HCT116 (cell line): ENCODE results near the gene ICOSLG. TPM values are rescaled to one million over a fixed set of nuclear protein-coding genes. Genes with fewer than 3 reads are reported as not detected.
"Not testable (repeated sequence)": the region's sequence is repeated elsewhere in the genome, so short reads cannot be mapped to it uniquely, and the experiment has no call there.

Experiments used
- ATAC-seq: fragments of 200-7000 bp; cut with Tn5 transposase; 2 replicates; pipeline ENCODE4 v1.9.1; 2020; ENCODE audit warnings: mild to moderate bottlenecking, moderate library complexity
- BruUV-seq: library from RNA; stranded (reverse); fragments of 400-500 nt; replicated peaks from 2 replicates; lab custom pipeline; 2021; lab: Mats Ljungman, UMichigan
- CTCF ChIA-PET: fragments of 300-600 bp; sonication (Branson Sonifier 250); formaldehyde crosslinking; loops from one replicate; lab custom pipeline; 2021; ENCODE audit warnings: antibody characterized with exemption; lab: Charles Lee
- POLR2A ChIA-PET: fragments of 300-600, 350-600 bp; sonication (Branson Sonifier 250); formaldehyde crosslinking; loops from one replicate; lab custom pipeline; 2021; ENCODE audit warnings: antibody characterized with exemption; lab: Charles Lee
- RAD21 ChIA-PET, 2 experiments: fragments of 300-600 bp; sonication (Branson Sonifier 250); formaldehyde crosslinking; loops; one replicate each; lab custom pipeline; 2023; ENCODE audit warnings: low total read pairs in 2 of 2; ENCODE audit not compliant: uncharacterized antibody in 2 of 2, unreplicated experiment in 2 of 2, low non-redundant PET in 1 of 2; lab: Charles Lee
- DNase-seq: peaks from one replicate; pipeline ENCODE4 v3.0.0-alpha.2; 2010; ENCODE audit warnings: low read depth, low spot score
- H2AFZ ChIP-seq: fragments of 200-600 bp; shearing (Covaris generic), sonication (generic); 2 replicates; pipeline ENCODE4 v1.6.1; 2017; ENCODE audit warnings: low read depth, mixed run types, mixed read lengths, antibody characterized with exemption, low read length; ENCODE audit not compliant: poor library complexity, severe bottlenecking
- H3K27ac ChIP-seq: 2 replicates; pipeline ENCODE4 v1.5.1; 2012; ENCODE audit warnings: low read depth, low read length
- H3K27me3 ChIP-seq: fragments of 200-600 bp; sonication (generic); 2 replicates; pipeline ENCODE4 v1.6.1; 2016; ENCODE audit warnings: mixed run types, low read length, mixed read lengths; ENCODE audit not compliant: insufficient read depth
- H3K36me3 ChIP-seq, 2 experiments: fragments of 200-500 bp in 1 of 2; fragments of 200-600 bp in 1 of 2; sonication (Bioruptor generic) in 1 of 2; sonication (generic) in 1 of 2; 2 replicates each; pipeline versions ENCODE4 v1.5.1 to v1.6.1; 2014 to 2016; ENCODE audit warnings: low read length in 2 of 2, inconsistent platforms in 1 of 2, mixed read lengths in 1 of 2, mixed run types in 1 of 2; ENCODE audit not compliant: insufficient read depth in 2 of 2, control insufficient read depth in 1 of 2
- H3K4me1 ChIP-seq, 2 experiments: fragments of 200-600 bp in 1 of 2; sonication (generic) in 1 of 2; 2 replicates each; pipeline versions ENCODE4 v1.5.1 to v1.6.1; 2012 to 2017; ENCODE audit warnings: low read length in 2 of 2, inconsistent platforms in 1 of 2, mild to moderate bottlenecking in 1 of 2, mixed read lengths in 1 of 2, mixed run types in 1 of 2, moderate library complexity in 1 of 2; ENCODE audit not compliant: insufficient read depth in 2 of 2, control insufficient read depth in 1 of 2
- H3K4me2 ChIP-seq: fragments of 200-600 bp; sonication (generic); 2 replicates; pipeline ENCODE4 v1.6.1; 2017; ENCODE audit warnings: mixed run types, low read length, mixed read lengths
- H3K4me3 ChIP-seq, 2 experiments: fragments of 200-600 bp in 1 of 2; sonication (generic) in 1 of 2; replicated peaks in 1 of 2; 2 replicates each; pipeline ENCODE4 v1.5.1; 2011 to 2016; ENCODE audit warnings: low read length in 2 of 2, control low read depth in 1 of 2, low read depth in 1 of 2, mild to moderate bottlenecking in 1 of 2, mixed read lengths in 1 of 2, mixed run types in 1 of 2
- H3K79me2 ChIP-seq: fragments of 200-600 bp; sonication (generic); 2 replicates; pipeline ENCODE4 v1.6.1; 2017; ENCODE audit warnings: mild to moderate bottlenecking, mixed run types, low read length, moderate library complexity, mixed read lengths; ENCODE audit not compliant: insufficient read depth
- H3K9ac ChIP-seq: fragments of 200-600 bp; sonication (generic); 2 replicates; pipeline ENCODE4 v1.6.1; 2016; ENCODE audit warnings: low read length, mixed read lengths
- H3K9me2 ChIP-seq: fragments of 200-600 bp; sonication (generic), shearing (Covaris generic); 2 replicates; pipeline ENCODE4 v1.6.1; 2017; ENCODE audit warnings: mixed run types, mild to moderate bottlenecking, moderate library complexity; ENCODE audit not compliant: insufficient read depth
- H3K9me3 ChIP-seq, 2 experiments: fragments of 200-500 bp in 1 of 2; fragments of 200-600 bp in 1 of 2; sonication (Bioruptor generic) in 1 of 2; sonication (generic) in 1 of 2; 2 replicates each; pipeline ENCODE4 v1.6.1; 2014 to 2017; ENCODE audit warnings: low read length in 2 of 2, mixed read lengths in 2 of 2, inconsistent platforms in 1 of 2, low read depth in 1 of 2, mild to moderate bottlenecking in 1 of 2, mixed run types in 1 of 2, moderate library complexity in 1 of 2; ENCODE audit not compliant: control insufficient read depth in 1 of 2, insufficient read depth in 1 of 2
- H4K20me1 ChIP-seq: fragments of 200-600 bp; sonication (generic), shearing (Covaris generic); 2 replicates; pipeline ENCODE4 v1.6.1; 2017; ENCODE audit warnings: mixed run types, mild to moderate bottlenecking, moderate library complexity; ENCODE audit not compliant: insufficient read depth
- CEBPB ChIP-seq: IDR thresholded peaks from 2 replicates; pipeline ENCODE4 v1.6.1; 2012; ENCODE audit warnings: low read depth
- EGR1 ChIP-seq: IDR thresholded peaks from 2 replicates; pipeline ENCODE4 v1.6.1; 2012; ENCODE audit warnings: low read depth
- ELF1 ChIP-seq: IDR thresholded peaks from 2 replicates; pipeline ENCODE4 v1.6.1; 2012; ENCODE audit warnings: low read depth, borderline replicate concordance
- EZH2 ChIP-seq: fragments of 200-600 bp; sonication (generic); IDR thresholded peaks from 2 replicates; pipeline ENCODE4 v1.6.1; 2017; ENCODE audit warnings: antibody characterized with exemption, mixed run types
- FOSL1 ChIP-seq: IDR thresholded peaks from 2 replicates; pipeline ENCODE4 v1.6.1; 2012; ENCODE audit warnings: low read depth
- JUND ChIP-seq: IDR thresholded peaks from 2 replicates; pipeline ENCODE4 v1.6.1; 2012
- POLR2AphosphoS5 ChIP-seq: IDR thresholded peaks from 2 replicates; pipeline ENCODE4 v1.6.1; 2011; ENCODE audit warnings: mild to moderate bottlenecking, low read depth, low read length, moderate library complexity
- RAD21 ChIP-seq: IDR thresholded peaks from 2 replicates; pipeline ENCODE4 v1.6.1; 2012; ENCODE audit warnings: low read depth, mild to moderate bottlenecking
- SIN3A ChIP-seq: IDR thresholded peaks from 2 replicates; pipeline ENCODE4 v1.6.1; 2012; ENCODE audit warnings: low read depth
- SP1 ChIP-seq: IDR thresholded peaks from 2 replicates; pipeline ENCODE4 v1.6.1; 2012; ENCODE audit warnings: low read depth
- SRF ChIP-seq: IDR thresholded peaks from 2 replicates; pipeline ENCODE4 v1.6.1; 2012; ENCODE audit warnings: low read depth
- YY1 ChIP-seq: IDR thresholded peaks from 2 replicates; pipeline ENCODE4 v1.6.1; 2011; ENCODE audit warnings: low read length, low read depth, moderate library complexity, mild to moderate bottlenecking; ENCODE audit not compliant: insufficient replicate concordance; ENCODE audit errors: extremely low read depth
- ZFX ChIP-seq: fragments of 450-650 bp; IDR thresholded peaks from 2 replicates; pipeline ENCODE4 v1.6.1; 2017
- ZNF274 ChIP-seq: fragments of 200-500 bp; sonication (Bioruptor generic); IDR thresholded peaks from 2 replicates; pipeline ENCODE4 v1.6.1; 2014; ENCODE audit warnings: mild to moderate bottlenecking, low read depth, low read length, inconsistent platforms
- intact Hi-C: fragments of 100-400 bp; cut with micrococcal nuclease; formaldehyde crosslinking; loops from 2 replicates; pipeline ENCODE4 v1.10.0; 2022
- total RNA-seq: library from RNA; stranded (reverse); gene quantifications from one replicate; pipeline ENCODE4 v1.2.1, GENCODE V29; 2021; ENCODE audit not compliant: unreplicated experiment
- TF ChIP-seq, protein P1 (sequence below): IDR thresholded peaks from 2 replicates; pipeline ENCODE4 v1.6.1; 2012
- TF ChIP-seq, protein P2 (sequence below): IDR thresholded peaks from 2 replicates; pipeline ENCODE4 v1.6.1; 2011; ENCODE audit warnings: mild to moderate bottlenecking, low read length, moderate library complexity; ENCODE audit not compliant: insufficient replicate concordance; ENCODE audit errors: extremely low read depth
- TF ChIP-seq, protein P3 (sequence below), 3 experiments: fragments of 200-600 bp in 1 of 3; sonication (generic) in 1 of 3; IDR thresholded peaks in 2 of 3; conservative IDR thresholded peaks in 1 of 3; 2 replicates each; pipeline ENCODE4 v1.5.1; 2012 to 2017; ENCODE audit warnings: low read depth in 2 of 3, low read length in 2 of 3, antibody characterized with exemption in 1 of 3, borderline replicate concordance in 1 of 3, control low read depth in 1 of 3, mild to moderate bottlenecking in 1 of 3, mixed read lengths in 1 of 3, mixed run types in 1 of 3, moderate library complexity in 1 of 3; ENCODE audit not compliant: insufficient read depth in 1 of 3

Gene ICOSLG
- total RNA-seq, 1 experiment from 2014 or later, result 4.7 TPM

DNA sequence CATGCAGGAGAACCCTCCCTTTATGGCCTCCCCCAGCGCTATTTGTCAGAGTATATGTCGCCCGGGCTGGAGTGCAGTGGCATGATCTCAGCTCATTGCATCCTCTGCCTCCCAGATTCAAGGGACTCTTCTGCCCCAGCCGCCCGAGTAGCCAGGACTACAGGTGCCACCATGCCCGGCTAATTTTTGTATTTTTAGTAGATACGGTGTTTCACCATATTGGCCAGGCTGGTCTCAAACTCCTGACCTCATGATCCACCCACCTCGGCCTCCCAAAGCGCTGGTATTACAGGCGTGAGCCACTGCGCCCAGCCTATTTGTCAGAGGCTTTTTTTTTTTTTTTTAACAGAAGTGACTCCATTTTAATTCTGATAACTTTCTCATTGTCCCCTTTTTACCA, 40.7 kb downstream of the ICOSLG start:
- intact Hi-C loops, DNase-seq, RAD21 ChIA-PET: not testable (repeated sequence)

DNA sequence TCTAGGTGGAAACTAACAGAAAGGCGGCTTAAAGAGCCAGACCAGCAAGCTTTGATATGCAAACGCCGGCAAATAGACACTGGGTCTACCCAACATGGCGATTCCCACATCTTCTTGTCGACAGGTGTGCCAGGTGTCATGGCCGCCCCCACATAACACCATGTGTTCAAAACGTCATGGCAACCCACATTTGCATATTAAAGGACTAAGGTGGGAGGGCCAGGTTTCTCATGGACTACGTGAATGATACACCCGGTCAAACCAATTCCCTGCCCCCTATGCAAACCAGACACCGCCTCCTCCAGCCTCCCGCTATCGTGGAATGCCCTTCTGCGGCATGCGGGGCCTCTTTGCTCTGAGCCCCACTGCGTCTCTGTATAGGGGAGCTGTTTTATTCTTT, 41.3 kb downstream of the ICOSLG start:
- ATAC-seq (no peak), DNase-seq (no peak)
- Histone ChIP-seq H3K27me3 (no peaks in the 10 kb centered on the region), H3K36me3 (no peaks in the 10 kb centered on the region), H3K79me2 (no peaks in the 10 kb centered on the region), H4K20me1 (no peaks in the 10 kb centered on the region), H3K4me1 (no peaks in the 10 kb centered on the region), H3K9me2 (no peaks in the 10 kb centered on the region), H3K27ac (no peak overlapping the region), H3K9me3 (no peaks in the 10 kb centered on the region), H3K9ac (no peak overlapping the region), H3K4me3 (no peak overlapping the region), H3K4me2 (no peak overlapping the region), H2AFZ (no peak overlapping the region)
- intact Hi-C loops, result no loop called here
- BruUV-seq, result no TSS peak
- RAD21 ChIA-PET, result no interaction called here
- CTCF ChIA-PET, result no interaction called here
- POLR2A ChIA-PET, result no interaction called here
- TF ChIP-seq SP1 (no peak), FOSL1 (no peak), POLR2AphosphoS5 (no peak), SIN3A (no peak), YY1 (no peak), EZH2 (no peak), SRF (no peak), ZFX (no peak), EGR1 (no peak), RAD21 (no peak), JUND (no peak), CEBPB (no peak), ELF1 (no peak), ZNF274 (no peak)
- TF ChIP-seq, protein P1, sequence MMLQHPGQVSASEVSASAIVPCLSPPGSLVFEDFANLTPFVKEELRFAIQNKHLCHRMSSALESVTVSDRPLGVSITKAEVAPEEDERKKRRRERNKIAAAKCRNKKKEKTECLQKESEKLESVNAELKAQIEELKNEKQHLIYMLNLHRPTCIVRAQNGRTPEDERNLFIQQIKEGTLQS, result no peak
- TF ChIP-seq, protein P2, sequence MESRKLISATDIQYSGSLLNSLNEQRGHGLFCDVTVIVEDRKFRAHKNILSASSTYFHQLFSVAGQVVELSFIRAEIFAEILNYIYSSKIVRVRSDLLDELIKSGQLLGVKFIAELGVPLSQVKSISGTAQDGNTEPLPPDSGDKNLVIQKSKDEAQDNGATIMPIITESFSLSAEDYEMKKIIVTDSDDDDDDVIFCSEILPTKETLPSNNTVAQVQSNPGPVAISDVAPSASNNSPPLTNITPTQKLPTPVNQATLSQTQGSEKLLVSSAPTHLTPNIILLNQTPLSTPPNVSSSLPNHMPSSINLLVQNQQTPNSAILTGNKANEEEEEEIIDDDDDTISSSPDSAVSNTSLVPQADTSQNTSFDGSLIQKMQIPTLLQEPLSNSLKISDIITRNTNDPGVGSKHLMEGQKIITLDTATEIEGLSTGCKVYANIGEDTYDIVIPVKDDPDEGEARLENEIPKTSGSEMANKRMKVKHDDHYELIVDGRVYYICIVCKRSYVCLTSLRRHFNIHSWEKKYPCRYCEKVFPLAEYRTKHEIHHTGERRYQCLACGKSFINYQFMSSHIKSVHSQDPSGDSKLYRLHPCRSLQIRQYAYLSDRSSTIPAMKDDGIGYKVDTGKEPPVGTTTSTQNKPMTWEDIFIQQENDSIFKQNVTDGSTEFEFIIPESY, result no peak
- TF ChIP-seq, protein P3, sequence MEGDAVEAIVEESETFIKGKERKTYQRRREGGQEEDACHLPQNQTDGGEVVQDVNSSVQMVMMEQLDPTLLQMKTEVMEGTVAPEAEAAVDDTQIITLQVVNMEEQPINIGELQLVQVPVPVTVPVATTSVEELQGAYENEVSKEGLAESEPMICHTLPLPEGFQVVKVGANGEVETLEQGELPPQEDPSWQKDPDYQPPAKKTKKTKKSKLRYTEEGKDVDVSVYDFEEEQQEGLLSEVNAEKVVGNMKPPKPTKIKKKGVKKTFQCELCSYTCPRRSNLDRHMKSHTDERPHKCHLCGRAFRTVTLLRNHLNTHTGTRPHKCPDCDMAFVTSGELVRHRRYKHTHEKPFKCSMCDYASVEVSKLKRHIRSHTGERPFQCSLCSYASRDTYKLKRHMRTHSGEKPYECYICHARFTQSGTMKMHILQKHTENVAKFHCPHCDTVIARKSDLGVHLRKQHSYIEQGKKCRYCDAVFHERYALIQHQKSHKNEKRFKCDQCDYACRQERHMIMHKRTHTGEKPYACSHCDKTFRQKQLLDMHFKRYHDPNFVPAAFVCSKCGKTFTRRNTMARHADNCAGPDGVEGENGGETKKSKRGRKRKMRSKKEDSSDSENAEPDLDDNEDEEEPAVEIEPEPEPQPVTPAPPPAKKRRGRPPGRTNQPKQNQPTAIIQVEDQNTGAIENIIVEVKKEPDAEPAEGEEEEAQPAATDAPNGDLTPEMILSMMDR (IDR thresholded peaks at IDR 0.05 in 2 of 3, conservative IDR thresholded peaks at IDR 0.05 in 1 of 3; ENCODE audit: borderline replicate concordance in 1 of 3, insufficient read depth in 1 of 3, low read depth in 2 of 3, low read length in 2 of 3), result no peak

More for the DNA sequence above, 40.7 kb downstream of the ICOSLG start:
- POLR2A ChIA-PET, H3K9me2 ChIP-seq, H3K9ac ChIP-seq, H3K4me1 ChIP-seq, BruUV-seq, H4K20me1 ChIP-seq, H3K36me3 ChIP-seq, H3K4me3 ChIP-seq, H3K9me3 ChIP-seq, H3K79me2 ChIP-seq, H2AFZ ChIP-seq, H3K4me2 ChIP-seq, ATAC-seq, CTCF ChIA-PET, H3K27me3 ChIP-seq, H3K27ac ChIP-seq: not testable (repeated sequence)
